Dermis microvascular lymphatic vessel endothelial cell (primary cell): ENCODE data around the gene MIB1. TPM values are rescaled to one million over a fixed set of nuclear protein-coding genes. Genes with fewer than 3 reads are reported as not detected.

ENCODE experiments used
- DNase-seq, 2 donors: peaks; one replicate each; pipeline versions ENCODE4 v3.0.0 to v3.0.0-alpha.2; 2010; ENCODE audit warnings: low read depth in 2 of 2
- total RNA-seq: library from RNA; depleted of rRNA; stranded (reverse); fragments of >200 nt; gene quantifications from 2 replicates; pipeline ENCODE4 v1.2.1, GENCODE V29; 2014

MIB1 gene
- total RNA-seq, 1 donor from 2014 or later, result 36.5 TPM

DNA sequence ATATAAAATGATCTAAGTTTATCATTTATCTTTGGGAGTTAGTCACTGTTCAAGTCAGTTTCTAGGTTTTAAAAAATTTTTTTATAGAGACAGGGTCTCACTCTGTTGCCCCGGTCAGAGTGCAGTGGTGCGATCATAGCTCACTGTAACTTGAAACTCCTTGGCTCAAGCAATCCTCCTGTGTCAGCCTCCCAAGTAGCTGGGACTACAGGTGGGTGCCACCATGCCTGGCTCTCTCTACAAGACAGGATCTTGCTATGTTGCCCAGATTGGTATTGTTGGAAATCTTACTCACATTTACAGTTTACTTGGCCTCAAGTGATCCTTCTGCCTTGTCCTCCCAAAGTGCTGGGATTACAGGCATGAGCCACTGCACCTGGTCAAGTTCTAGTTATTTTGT lies 74.5 kb downstream of the MIB1 start:
- no peak for DNase-seq

DNA sequence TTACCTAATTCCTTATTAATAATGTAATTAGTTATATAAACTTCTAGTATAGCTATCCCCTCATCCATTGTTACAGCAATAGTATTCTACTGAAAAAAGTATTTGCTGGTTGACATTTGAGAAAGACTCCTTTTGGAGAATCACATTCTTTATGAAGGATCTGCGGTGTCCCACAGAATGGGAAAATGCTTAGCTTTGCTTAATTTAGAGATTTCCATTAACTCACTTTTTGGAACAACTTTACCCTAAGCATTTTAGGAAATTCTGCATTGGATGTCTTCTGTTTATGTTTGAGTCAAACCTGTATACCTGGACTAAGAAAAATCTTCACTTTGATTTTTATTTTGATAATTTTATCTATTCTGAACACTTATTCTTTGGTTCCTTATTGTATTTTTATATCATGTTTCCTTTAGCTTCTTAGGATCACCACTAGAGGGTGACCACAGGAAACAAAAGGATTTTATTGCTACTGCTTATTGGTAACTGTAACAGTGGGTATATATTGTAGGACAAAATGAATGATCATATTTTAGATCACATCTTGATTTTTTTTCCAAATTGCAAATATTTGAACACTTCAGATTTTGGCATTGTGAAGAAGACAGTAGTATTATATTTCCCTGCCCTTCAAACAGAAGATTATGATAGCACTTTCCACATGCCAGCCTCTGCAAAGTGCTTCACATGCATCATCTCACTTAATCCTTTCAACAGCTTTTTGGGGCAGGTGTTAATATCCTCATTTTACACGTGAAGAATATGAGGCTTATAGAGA lies 79.6 kb downstream of the MIB1 start:
- DNase-seq, result peak in 1 of 2 donors; percentile 37

GRCh38 chr18:21820811-21821143 lies 80.2 kb downstream of the MIB1 start:
- DNase-seq, result no peak

- no peak for DNase-seq
These were observed 83.3 kb downstream of the MIB1 start for GRCh38 chr18:21823848-21824247.

- peak in 1 of 2 donors; percentile 49 for DNase-seq
These were observed 85.6 kb downstream of the MIB1 start for GRCh38 chr18:21826196-21826595.

GRCh38 chr18:21826641-21827302 lies 86.2 kb downstream of the MIB1 start:
- DNase-seq, result no peak

GRCh38 chr18:21830532-21830931 lies 89.9 kb downstream of the MIB1 start:
- no peak for DNase-seq

GRCh38 chr18:21831413-21831831 lies 90.8 kb downstream of the MIB1 start:
- DNase-seq, result no peak

DNA sequence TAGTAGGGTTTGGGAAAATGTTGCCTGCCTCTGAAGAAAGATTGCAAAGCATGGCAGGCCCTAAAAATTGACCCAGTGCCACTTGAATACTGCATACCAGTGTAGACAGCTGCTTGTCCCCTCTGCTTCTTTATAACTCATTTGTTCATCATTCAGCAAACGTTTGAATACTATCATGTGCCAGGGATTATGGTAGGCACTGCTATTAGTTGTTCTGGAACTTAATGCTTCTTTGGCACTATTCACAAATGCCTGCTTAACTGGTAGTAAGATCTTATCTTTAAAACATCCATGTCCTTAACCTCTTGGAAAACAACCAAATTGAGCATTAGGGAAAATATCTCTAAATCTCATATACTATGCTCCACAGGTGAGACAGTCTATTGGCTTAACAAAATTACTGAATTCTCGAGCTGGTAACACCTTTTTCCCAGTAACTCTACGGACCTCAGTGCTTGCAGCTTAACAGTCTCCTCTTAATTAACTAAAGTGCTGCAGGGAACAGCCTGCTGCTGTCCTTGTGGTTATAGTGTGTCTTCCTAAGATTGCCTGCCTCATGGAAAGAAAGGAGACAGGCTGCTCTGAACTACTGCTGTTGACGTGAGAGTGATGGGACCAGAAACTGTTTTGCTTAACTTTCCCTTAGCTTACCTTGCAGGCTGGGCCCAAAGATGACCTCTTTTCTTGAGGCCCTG lies 93.2 kb downstream of the MIB1 start:
- no peak for DNase-seq

DNA sequence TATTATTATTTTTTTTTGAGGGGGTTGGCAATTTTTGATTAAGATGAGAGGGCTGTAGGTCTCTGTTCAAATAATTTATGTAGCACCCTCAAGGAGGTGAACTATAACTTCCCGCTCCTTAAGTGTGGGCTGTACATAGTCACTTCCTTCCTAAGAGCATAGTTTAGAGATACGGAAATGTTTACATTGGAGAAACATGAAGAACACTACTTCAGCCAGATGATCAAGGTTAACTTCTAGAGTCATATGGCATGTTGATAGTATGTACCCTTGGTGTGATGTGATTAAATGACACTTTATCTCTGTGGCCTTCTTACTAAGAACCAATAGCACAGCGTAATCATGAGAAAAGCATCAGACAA lies 93.7 kb downstream of the MIB1 start:
- peak in 1 of 2 donors; percentile 39 for DNase-seq

DNA sequence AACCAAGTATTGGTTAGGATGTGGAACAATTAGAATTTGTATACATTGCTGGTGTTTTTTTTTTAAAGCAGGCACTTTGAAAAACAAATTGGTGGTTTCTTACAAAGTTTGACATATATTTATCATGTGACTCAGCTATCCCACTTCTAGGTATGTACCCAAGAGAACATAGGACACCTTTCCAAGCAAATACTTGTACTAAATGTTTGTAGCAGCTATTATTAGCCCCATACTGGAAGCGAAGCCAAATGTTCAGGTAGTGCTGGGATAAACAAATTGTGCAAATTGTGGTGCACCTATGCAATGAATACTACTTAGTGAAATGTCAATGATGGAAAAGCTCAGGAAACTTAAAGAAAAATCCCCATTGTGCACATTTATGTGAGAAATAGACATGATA lies 101.0 kb downstream of the MIB1 start:
- DNase-seq, result no peak

DNA sequence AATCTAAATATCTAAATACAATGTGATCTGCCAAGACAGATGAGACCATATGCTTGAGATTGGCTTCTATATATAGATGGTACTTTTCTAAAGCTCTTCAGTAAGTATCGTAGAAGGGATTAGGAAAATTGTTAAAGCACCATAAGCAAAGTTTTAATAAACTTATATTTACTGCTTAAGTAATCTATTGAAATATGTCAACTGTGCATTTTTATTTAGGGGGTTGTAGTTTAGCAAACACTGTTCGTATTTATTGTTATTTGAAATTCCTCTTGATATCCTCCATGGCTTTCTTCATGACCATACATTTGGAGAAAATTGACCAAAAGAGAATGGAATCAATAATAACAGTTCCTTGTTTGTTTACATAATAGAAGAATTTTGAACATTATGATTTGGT lies 102.7 kb downstream of the MIB1 start:
- DNase-seq, result no peak

- peak; percentile 9 to 32 for DNase-seq
These were observed 110.9 kb downstream of the MIB1 start for GRCh38 chr18:21851327-21851961.

DNA sequence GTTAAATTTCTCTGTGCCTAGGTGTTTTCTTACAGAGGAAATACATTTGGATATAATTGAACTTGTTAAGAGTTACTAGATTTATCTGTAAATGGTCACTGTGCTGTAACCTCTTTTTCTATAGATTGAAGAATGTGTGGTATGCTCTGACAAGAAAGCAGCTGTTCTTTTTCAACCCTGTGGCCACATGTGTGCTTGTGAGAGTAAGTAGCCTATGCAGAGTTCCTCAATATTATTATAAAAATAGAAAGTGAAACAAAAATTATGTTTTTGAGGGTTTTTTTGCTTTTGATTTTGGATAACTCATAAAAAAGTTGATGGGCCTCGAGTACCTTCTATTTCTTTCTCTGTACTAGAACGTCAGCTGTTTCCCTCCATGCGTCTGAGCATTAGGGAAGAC lies 112.4 kb downstream of the MIB1 start:
- no peak for DNase-seq

GRCh38 chr18:21853775-21854552 lies 113.4 kb downstream of the MIB1 start:
- no peak for DNase-seq

DNA sequence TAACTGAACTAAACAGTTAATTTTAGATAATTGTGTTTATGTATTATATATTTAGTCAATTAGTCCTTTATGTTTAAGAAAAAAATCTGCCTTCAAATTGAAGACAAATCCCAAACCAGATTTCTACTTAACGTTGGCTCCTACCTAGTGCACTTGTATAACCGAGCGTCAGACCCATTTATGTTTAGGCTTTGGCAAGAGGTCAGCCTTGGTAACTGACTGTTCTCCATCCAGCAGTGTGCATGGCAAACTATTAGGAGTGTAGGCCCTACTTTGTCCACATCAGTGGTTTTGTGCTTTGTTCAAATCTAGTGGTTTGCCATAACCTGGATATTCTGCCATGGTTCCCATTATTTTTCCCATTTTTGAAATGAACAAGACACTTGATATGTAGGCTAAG lies 114.8 kb downstream of the MIB1 start:
- DNase-seq, result no peak

GRCh38 chr18:21857871-21858270 lies 117.3 kb downstream of the MIB1 start:
- DNase-seq, result no peak

GRCh38 chr18:21858544-21858943 lies 118.0 kb downstream of the MIB1 start:
- DNase-seq, result no peak

GRCh38 chr18:21864386-21864785 lies 123.8 kb downstream of the MIB1 start:
- DNase-seq, result no peak

DNA sequence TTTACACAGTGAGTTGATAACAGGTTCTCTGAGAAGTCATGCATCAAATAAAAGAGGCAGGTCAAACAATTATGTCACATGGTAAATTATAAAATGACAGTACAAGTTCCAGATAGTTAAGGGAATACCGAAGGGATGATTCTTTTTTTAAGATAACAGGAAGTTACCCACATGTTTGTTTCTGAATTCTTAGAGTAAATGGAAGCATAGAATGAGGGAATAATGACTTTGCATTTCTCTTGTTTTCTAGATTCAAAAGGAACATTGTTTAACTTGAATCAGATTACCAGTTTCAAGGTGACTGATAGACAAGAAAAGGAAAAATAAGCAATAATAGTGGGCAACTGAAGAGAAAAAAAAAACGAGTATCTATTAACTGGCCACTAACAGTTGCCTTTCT lies 124.5 kb downstream of the MIB1 start:
- no peak for DNase-seq

- DNase-seq, result no peak
These were observed 128.2 kb downstream of the MIB1 start for GRCh38 chr18:21868770-21869169.

GRCh38 chr18:21889570-21889969 lies 149.0 kb downstream of the MIB1 start:
- DNase-seq, result no peak
